Tongue (tissue), 2 donors: ENCODE data around the gene KRT2. TPM values are rescaled to one million over a fixed set of nuclear protein-coding genes. Genes with fewer than 3 reads are reported as not detected.

ENCODE experiments used
- DNase-seq: peaks from one replicate; pipeline ENCODE4 v3.0.0-alpha.2; 2015
- total RNA-seq: library from RNA; depleted of rRNA; stranded (reverse); fragments of >200 nt; gene quantifications from one replicate; pipeline ENCODE4 v1.2.3, GENCODE V29; 2014

KRT2 gene
- total RNA-seq, 1 donor from 2014 or later: not detected

DNA sequence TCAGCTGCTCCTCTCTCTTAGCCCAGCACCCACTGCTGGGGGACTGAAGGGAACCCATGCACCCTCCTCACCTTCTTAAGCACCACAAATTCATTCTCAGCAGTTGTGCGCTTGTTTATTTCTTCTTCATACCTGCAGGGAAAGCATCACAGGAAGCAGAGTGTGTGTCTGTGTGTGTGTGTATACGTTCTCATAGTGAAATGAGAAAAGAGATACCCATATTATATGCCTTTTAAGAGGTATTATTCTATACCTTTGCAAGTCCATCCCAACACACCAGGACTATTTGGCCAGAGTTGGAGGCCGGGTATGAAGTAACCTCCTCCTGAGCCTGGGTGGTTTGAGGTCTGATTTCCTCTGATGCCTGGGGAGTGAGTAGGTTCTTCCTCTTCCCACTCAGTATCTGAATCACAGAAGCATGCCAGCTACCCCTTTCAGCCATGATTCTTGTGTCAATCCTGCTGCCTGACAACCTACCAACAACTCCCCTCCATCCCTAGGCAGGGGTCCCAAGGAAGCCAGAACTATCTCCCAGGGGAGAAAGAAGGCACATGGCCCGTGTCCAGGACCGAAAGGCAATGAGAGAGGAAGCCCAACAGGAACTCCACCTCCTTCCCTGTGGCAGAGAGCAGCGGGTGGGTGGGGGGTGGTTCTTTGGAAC, 36.7 kb downstream of the KRT2 start:
- no peak for DNase-seq

DNA sequence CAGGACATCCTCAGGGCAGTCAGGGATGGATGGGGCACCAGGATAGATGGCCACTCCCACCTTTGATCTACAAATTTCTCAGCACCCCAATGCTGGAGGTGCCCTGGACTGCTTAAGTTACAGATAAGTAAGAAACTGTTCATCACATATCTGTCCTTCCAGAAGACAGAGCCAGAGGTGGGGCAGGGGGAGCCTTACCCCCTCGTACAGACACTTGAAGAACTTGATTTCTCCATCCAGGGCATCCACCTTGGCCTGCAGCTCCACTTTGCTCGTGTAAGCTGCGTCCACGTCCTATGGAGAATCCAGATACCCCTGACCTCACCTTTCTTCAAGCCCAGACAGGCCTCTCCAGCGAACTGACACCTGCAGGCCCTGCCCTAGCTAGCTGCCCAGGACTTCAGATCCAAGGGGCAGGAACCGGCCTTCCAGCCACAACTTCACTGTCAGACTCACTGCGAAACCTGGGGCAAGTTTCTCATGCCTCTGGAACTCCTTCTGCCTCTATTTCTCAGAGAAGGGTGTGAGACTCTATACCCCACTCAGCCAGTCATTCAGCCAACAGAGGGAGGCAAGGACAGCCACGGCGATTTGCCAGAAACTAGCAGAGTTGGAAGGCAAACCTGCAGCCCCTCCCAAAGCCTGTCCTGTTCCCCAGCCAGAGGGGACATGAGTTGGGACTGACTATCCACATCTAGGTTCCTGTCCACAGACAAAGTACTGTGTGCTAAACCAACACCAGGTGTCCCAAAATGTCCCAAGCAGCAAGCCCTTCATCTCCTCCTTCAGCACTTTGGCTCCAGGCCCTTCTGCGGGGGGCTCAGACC, 37.4 kb downstream of the KRT2 start:
- no peak for DNase-seq

DNA sequence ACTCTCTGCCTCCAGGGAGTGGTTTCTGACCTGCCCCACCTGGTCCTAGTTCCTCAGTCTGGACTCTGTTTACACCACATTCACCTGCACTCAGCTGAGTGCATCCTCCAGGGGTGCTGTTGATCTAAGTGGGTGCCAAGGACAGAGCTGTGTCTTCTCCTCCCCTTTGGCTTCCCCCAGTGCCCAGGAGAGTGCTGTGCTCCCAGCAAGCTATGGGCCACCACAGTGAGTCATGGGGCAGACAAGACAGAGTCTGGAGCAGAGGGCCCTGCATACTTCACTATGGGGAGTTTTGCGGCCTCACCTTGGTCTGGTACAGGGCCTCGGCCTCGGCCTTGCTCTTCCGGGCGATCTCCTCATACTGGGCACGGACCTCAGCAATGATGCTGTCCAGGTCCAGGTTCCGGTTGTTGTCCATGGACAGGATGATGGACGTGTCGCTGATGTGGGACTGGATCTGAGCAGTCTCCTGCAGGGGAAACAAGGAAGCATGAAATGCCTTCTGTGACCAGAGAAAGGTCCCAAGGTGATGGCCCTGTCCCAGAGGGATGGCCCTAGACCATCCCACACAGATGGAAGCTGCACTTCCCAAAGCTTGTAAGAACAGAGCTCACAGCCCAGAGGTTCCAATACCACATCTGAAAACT, 38.5 kb downstream of the KRT2 start:
- no peak for DNase-seq

DNA sequence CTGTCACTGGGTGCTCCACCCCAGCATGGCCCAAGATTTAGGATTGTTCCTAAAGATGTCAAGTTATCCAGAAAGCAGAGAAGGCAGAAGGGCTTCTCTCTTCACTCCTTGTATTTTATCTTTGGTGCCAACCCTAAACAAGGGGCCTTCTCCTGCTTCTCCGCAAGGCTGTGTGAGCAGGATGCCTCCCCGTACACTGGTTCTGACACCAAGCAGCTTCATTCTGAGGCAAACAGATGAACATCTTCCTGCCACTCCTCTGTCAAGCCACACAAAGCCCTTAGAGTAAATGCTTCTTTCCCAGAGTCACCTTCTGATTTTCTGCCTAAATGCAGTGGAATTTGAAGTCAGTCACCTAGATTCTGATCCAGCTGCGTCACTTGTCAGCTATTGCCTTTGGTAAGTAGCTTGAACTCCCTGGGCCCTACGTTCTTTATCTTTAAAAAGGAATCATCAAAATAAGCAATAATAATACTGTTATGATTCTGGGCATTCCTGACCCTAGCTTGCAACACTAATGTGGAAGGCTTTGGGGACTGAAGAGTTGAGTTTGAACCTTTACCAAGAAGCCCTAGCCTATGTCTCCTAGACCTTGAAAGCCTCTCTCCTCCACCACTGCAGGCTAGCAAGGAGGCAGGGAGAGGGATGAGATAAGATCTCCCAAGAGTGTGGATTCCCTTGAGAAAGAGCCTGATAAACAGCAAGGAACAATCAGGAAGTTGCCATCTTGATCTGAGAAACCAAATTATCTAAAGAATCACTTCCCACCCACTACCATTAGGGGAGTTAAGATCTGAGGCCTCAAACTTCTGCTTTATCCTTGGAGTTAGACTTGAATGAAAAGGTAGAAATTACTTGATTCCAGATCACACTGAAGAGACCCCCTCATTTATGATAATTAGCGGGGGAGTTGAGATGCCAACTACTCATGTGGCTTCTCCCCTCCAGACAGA, 39.3 kb downstream of the KRT2 start:
- DNase-seq: no peak

- no peak for DNase-seq
Measured at GRCh38 chr12:52611080-52611468, 40.9 kb downstream of the KRT2 start.

DNA sequence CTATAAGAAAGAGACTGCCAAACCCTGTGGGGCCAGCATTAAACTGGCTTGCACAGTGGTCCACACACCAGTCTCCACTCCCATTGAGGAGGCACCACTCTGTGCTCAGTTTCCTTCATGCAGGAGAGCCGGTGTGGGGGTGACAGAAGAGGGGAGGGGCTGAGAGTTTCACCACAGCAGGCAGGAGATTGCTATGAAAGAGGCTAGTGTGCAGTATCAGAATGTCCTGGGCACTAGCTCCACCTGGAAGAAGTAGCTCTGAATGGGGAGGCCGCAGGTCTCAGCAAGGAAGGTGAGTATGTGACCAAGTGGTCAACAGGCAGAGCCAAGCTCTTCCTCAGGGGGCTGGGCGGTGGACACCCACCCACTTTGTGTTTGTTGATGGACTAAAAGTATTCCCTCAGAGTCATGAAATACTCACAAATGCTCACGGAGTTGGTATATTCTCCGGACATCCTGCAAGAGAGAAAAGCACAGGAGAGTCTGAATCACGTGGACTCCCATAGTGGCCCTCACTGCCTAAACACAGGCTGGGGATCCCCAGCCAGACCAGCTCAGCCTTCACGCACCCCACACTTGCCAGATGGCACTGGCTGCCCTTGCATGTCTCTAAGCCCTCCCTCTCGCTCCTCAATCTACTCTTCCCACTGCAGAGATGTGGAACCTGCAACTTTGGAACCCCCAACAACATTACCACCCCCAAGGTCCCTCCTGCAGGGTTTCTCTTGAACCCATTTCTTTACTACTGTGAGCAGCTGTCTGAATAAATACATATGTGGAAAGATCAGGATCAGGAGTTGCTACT, 43.0 kb downstream of the KRT2 start:
- DNase-seq: no peak

DNA sequence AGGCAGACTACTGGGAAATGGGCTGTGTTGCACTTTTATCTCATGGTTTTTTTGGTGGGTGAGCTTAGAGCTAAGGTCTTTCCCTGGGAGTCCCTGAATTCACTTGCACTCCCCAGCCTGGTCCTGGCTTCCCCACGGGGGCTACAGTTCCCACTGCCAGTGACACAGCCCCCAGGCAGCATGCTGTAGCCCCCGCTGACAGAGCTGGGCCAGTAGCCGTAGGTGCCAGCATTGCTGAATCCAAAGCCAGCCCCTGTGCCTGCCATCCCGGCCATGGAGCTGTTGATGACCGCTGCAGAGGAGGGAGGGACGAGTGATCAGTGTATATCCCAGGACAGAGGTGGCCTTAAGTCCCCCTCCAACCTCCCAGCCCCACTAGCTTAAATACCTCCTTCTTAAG, 43.9 kb downstream of the KRT2 start:
- DNase-seq: no peak

DNA sequence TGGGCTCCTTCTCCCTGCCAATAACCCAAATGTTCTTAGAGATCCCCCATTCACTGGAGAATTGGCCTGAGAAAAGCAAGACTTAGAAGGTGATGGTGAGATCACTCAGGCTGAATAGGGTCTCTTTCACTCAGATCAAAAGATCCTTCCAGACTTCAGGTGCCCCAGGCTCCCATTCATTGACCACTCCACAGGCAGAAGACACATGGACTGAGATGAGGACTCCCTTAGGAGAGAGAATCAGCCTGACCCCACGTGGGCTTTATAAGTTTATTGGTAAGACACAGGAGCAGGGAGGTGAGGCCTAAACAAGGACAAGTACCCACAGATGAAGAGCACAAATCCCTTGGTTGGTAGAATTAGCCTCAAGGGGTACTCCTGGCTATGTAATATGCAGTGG, 44.7 kb downstream of the KRT2 start:
- no peak for DNase-seq

GRCh38 chr12:52606581-52607218, 45.3 kb downstream of the KRT2 start:
- no peak for DNase-seq

GRCh38 chr12:52606096-52606495, 45.9 kb downstream of the KRT2 start:
- no peak for DNase-seq

DNA sequence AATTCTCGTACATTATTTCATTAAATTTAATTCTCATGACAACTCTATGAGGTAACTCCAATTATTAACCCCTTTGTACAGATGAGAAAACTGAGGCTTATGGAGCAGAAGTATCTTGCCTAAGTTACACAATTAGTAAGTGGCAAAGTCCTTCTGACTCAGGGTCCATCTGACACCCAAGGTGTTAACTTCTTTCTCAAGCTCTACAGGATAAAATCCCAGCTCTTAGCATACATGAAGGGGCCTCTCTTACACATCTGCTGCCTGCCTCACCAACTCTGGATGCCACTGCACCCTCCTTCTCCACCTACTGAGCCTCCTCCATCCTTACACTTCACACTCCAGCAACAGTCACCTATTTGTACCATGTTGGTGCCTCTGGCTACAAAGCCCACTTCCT, 46.5 kb downstream of the KRT2 start:
- DNase-seq: no peak

- DNase-seq: no peak
Measured at GRCh38 chr12:52604859-52605258, 47.2 kb downstream of the KRT2 start.

DNA sequence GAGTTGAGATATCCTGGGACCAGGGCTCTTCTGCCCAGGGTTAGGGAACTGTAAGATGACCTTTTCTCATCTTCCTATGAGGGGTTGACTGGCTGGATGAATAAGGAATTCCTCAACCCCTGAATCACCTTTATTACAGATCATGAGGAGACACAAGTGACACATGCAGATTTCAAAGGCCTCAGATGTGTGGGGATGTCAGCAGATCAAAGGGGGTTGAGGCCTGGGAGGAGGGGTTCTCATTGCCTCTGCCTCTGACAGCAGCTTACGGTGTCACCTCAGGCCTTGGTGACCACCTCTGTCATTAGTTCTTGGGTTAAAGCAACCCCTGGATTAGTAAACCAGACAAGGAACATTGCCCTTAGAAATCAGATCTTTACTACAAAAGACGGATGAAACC, 48.7 kb downstream of the KRT2 start:
- no peak for DNase-seq

DNA sequence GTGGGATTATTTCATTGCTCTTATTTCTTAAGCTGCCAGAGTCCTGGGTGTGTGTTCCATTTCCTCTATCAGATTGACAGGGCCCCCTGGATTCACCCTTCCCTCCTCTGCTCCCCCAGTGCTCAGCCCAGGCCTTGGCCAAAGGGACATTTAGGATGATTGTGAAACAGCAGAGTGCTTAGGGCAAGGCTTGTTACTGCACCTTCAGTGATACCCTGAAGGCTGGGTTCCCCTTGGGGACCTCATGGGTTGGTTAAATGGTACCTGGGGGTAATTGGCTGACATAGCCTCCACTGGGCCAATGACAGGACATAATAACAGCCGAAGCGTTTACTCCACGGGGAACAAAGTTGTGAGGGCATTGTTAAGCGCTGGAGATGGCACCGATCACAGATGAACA, 49.5 kb downstream of the KRT2 start:
- no peak for DNase-seq

- DNase-seq: no peak
Measured at GRCh38 chr12:52601671-52602070, 50.3 kb downstream of the KRT2 start.

DNA sequence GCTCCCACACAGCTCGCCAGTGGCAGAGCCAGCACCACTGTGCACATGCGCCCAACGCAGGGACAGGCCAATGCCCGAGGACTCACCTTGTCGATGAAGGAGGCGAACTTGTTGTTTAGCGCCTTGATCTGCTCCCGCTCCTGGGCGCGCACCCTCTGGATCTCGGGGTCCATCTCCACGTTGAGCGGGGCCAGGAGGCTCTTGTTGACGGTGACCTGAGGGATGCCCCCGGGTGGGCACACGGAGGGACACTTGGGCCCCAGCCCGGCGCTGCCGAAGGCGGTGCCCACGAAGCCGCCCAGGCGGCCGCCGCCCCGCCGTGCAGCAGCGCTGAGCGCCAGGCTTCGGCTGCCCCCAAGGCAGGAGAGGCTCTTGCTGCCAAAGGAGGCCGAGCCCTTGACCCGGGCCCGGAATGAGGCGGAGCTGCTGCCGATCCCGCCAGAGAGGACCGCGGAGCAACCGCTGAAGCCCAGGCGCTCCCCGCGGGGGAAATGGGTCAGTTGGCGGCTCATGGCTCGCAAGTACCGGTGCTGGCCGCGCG, 51.0 kb downstream of the KRT2 start, which contains the start of gene KRT72:
TSS of gene KRT72 (minus strand) at position 523 of the 541 bp plus-strand sequence. CDS start at position 512, 11 bp downstream.
- no peak for DNase-seq

DNA sequence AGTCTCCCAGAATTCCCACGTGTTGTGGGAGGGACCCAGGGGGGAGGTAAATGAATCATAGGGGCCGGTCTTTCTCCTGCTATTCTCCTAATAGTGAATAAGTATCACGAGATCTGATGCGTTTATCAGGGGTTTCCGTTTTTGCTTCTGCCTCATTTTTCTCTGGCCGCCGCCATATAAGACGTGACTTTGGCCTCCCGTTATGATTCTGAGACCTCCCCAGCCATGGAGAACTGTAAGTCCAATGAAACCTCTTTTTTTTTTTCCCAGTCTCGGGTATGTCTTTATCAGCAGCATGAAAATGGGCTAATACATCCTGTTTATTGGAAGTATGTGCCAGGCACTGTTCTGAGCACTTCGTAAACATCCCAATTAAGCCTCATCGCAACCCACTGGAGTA, 51.5 kb downstream of the KRT2 start:
- no peak for DNase-seq

DNA sequence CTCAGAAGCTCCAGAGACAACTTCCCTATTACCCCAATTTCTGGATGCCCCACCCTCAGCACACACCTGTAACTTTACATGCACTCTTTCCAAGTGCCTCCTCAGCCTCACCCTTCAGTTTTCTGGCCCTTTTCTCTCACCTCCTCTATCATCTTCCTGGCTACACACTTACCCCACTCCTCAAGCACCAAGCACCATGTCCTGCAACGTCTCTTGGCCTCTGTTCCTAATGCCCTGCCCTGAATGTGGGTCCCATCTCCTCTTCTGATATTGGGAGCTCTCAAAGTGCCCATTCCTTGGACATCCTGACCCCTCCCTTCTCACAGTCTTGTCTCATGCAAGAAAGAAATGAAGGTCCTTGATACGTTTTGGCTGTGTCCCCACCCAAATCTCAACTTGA, 51.9 kb downstream of the KRT2 start:
- no peak for DNase-seq

DNA sequence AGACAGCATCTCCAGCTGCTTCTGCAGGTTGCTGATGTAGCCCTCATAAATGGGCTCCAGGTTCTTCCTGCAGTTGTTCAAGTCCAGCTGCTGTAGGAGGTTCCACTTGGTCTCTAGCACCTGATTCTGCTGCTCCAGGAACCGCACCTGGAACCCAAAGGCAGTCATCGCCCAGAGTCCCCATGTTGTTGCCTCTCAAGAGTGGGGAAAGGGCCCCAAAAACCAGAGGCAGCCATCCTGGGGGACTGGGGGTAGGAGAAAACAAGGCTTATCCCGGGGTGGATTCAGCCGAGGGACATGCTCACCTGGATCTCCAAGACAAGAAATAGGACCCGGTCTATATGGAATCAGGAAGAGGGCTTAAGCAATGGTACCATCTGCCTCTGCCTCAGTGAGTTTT, 53.0 kb downstream of the KRT2 start:
- DNase-seq: no peak
